Natural killer cell (primary cell): ENCODE data around the gene THSD8. TPM values are rescaled to one million over a fixed set of nuclear protein-coding genes. Genes with fewer than 3 reads are reported as not detected.

Experiments used
- ATAC-seq, 3 donors: fragments of 150-1000 bp in 2 of 3; fragments of 200-7000 bp in 1 of 3; cut with Tn5 transposase; 1 replicate in 1 of 3; 2 replicates in 2 of 3; pipeline ENCODE4 v1.10.0; 2021; ENCODE audit warnings: mild to moderate bottlenecking in 2 of 3, moderate library complexity in 2 of 3
- DNase-seq, 2 donors: peaks; one replicate each; pipeline versions ENCODE4 v3.0.0 to v3.0.0-alpha.2; 2013 to 2021; ENCODE audit warnings: mixed read lengths in 1 of 2
- H3K27ac ChIP-seq: one replicate; pipeline ENCODE4 v1.5.1; 2013; ENCODE audit warnings: mild to moderate bottlenecking, low read length
- H3K27me3 ChIP-seq: one replicate; pipeline ENCODE4 v1.6.1; 2013; ENCODE audit warnings: low read length; ENCODE audit not compliant: control insufficient read depth, insufficient read depth
- H3K36me3 ChIP-seq: one replicate; pipeline ENCODE4 v1.6.1; 2013; ENCODE audit warnings: low read length; ENCODE audit not compliant: control insufficient read depth, insufficient read depth
- H3K4me1 ChIP-seq: one replicate; pipeline ENCODE4 v1.6.1; 2013; ENCODE audit warnings: low read length; ENCODE audit not compliant: control insufficient read depth, insufficient read depth
- H3K4me3 ChIP-seq: one replicate; pipeline ENCODE4 v1.5.1; 2013; ENCODE audit warnings: low read length
- H3K9me3 ChIP-seq: one replicate; pipeline ENCODE4 v1.6.1; 2013; ENCODE audit warnings: low read length; ENCODE audit not compliant: control insufficient read depth, insufficient read depth
- H3K27ac Mint-ChIP-seq, 2 donors: one replicate each; pipeline ENCODE4 v1.8.0; 2022; ENCODE audit warnings: mild to moderate bottlenecking in 2 of 2, mixed read lengths in 2 of 2, moderate library complexity in 1 of 2
- H3K27me3 Mint-ChIP-seq, 2 donors: one replicate each; pipeline ENCODE4 v1.8.0; 2022; ENCODE audit warnings: low read depth in 2 of 2, mixed read lengths in 2 of 2
- H3K36me3 Mint-ChIP-seq: one replicate; pipeline ENCODE4 v1.8.0; 2022; ENCODE audit warnings: mixed read lengths
- H3K4me1 Mint-ChIP-seq, 2 donors: one replicate each; pipeline ENCODE4 v1.8.0; 2022; ENCODE audit warnings: mixed read lengths in 2 of 2
- H3K4me3 Mint-ChIP-seq: one replicate; pipeline ENCODE4 v1.8.0; 2022; ENCODE audit warnings: mild to moderate bottlenecking, moderate library complexity, mixed read lengths
- H3K9me3 Mint-ChIP-seq, 2 donors: one replicate each; pipeline ENCODE4 v1.8.0; 2022; ENCODE audit warnings: mixed read lengths in 2 of 2
- WGBS: methylation state at CpG from one replicate; pipeline ENCODE4 v1.1.7; 2013; ENCODE audit warnings: missing lambda C conversion rate; ENCODE audit not compliant: insufficient coverage; 5-methylcytosine and 5-hydroxymethylcytosine counted together
- intact Hi-C: fragments of 100-400 bp; cut with micrococcal nuclease; formaldehyde crosslinking; loops from one replicate; pipeline ENCODE4 v1.14.2; 2022
- total RNA-seq, 4 donors: library from RNA; stranded (reverse); fragments of 120-200 nt in 1 of 4; gene quantifications; one replicate each; pipeline versions ENCODE4 v1.2.3 to v1.2.4, GENCODE V29; 2013 to 2022
- TF ChIP-seq, protein P1 (sequence below): fragments of 200-600 bp; IDR thresholded peaks from one replicate; pipeline ENCODE4 v1.8.0; 2022; ENCODE audit warnings: antibody characterized with exemption

The THSD8 gene
- total RNA-seq, 3 donors from 2014 or later (not counting 1 experiment from before 2014, with no cell fraction given) = 1.7 to 2.8 (median 2.2) TPM

DNA sequence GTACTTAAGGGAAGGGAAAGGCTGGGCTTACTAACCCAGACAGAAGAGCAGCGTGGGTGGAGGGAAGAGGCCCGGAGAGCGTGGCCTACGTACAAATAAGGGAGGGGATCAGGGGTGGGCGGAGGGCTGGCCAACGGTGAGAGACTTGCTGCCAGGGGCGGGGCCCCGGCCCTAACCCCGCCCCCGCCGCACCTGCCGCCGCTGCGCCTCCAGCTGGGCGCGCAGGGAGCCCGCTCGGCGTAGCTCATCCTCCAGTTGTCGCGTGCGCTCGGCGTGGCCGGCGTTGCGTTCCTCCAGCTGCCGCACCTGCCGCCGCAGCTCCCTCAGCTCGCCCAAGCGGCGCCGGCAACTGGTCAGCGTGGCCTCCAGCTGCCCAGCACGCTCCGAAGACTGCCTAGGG is 32.2 kb upstream of the THSD8 start:
- no peak overlapping the region for H3K4me3 Mint-ChIP-seq
- H3K9me3 Mint-ChIP-seq = no peaks in the 10 kb centered on the region
- 73% methylated on average over 37 of the region's 37 CpGs for WGBS
- DNase-seq (peak in 1 of 2 donors; percentile 78), ATAC-seq (no peak)
- no peaks in the 10 kb centered on the region for H3K36me3 Mint-ChIP-seq
- TF ChIP-seq, protein P1, sequence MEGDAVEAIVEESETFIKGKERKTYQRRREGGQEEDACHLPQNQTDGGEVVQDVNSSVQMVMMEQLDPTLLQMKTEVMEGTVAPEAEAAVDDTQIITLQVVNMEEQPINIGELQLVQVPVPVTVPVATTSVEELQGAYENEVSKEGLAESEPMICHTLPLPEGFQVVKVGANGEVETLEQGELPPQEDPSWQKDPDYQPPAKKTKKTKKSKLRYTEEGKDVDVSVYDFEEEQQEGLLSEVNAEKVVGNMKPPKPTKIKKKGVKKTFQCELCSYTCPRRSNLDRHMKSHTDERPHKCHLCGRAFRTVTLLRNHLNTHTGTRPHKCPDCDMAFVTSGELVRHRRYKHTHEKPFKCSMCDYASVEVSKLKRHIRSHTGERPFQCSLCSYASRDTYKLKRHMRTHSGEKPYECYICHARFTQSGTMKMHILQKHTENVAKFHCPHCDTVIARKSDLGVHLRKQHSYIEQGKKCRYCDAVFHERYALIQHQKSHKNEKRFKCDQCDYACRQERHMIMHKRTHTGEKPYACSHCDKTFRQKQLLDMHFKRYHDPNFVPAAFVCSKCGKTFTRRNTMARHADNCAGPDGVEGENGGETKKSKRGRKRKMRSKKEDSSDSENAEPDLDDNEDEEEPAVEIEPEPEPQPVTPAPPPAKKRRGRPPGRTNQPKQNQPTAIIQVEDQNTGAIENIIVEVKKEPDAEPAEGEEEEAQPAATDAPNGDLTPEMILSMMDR = no peak
- Histone ChIP-seq H3K4me1 (peaks cover 7% of the 10 kb centered on the region), H3K9me3 (no peaks in the 10 kb centered on the region), H3K4me3 (no peak overlapping the region), H3K27ac (no peak overlapping the region), H3K27me3 (no peaks in the 10 kb centered on the region), H3K36me3 (no peaks in the 10 kb centered on the region)
- H3K27ac Mint-ChIP-seq = no peak overlapping the region
- peaks cover 0 to 9% of the 10 kb centered on the region in 2 donors for H3K4me1 Mint-ChIP-seq
- H3K27me3 Mint-ChIP-seq = no peaks in the 10 kb centered on the region
- intact Hi-C loops = no loop called here

DNA sequence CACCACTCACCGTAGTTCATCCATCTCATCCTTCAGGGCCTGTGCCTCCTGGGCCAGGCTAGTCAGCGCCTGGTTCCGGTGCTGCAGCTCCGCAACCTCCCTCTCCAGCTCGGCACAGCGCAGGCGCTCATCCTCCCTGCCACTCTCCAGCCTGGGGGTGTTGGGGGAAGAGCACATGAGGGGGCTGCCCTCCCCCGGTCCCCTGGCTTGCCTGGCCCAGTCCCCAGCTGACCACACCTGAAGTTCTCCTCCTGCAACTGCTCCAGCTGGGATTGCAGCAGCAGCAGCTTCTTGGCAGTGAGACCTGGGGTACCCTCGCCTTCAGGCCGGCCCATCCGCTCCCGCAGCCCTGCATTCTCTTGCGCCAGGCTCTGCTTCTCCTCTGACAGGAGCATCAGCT is 30.9 kb upstream of the THSD8 start:
- Mint-ChIP-seq H3K4me3 (no peak overlapping the region), H3K36me3 (no peaks in the 10 kb centered on the region), H3K27ac (no peak overlapping the region), H3K9me3 (no peaks in the 10 kb centered on the region), H3K27me3 (no peaks in the 10 kb centered on the region), H3K4me1 (peaks cover 0 to 10% of the 10 kb centered on the region in 2 donors)
- 98% methylated on average over 10 of the region's 13 CpGs for WGBS
- Histone ChIP-seq H3K27me3 (no peaks in the 10 kb centered on the region), H3K27ac (no peak overlapping the region), H3K4me1 (peaks cover 11% of the 10 kb centered on the region), H3K36me3 (no peaks in the 10 kb centered on the region), H3K9me3 (no peaks in the 10 kb centered on the region), H3K4me3 (no peak overlapping the region)
- intact Hi-C loops = no loop called here
- DNase-seq = no peak
- ATAC-seq = no peak
- TF ChIP-seq, protein P1 = no peak

DNA sequence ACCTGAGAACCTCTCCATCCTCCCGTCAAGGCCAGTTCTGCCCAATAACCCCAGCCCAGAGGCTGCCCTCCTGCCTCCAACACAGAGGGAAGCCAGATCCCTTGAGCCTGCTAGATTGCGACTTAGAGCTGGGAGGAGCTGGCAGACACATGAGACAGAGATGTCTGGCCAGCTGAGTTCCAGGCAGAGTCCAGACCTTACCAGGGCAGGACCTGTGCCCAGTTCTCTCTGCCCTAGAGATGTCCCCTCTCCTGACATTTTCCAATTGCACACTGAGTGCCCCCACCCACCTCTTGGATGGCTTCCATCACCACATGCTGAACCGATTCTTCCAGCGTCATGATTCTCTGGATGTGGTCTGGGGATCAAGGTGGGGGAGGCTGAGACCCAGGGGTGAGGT is 29.5 kb upstream of the THSD8 start:
- Histone ChIP-seq H3K9me3 (no peaks in the 10 kb centered on the region), H3K4me1 (peaks cover 16% of the 10 kb centered on the region), H3K4me3 (no peak overlapping the region), H3K27me3 (no peaks in the 10 kb centered on the region), H3K27ac (no peak overlapping the region), H3K36me3 (no peaks in the 10 kb centered on the region)
- Mint-ChIP-seq H3K4me3 (no peak overlapping the region), H3K9me3 (no peaks in the 10 kb centered on the region), H3K4me1 (peaks cover under 1 to 8% of the 10 kb centered on the region in 2 donors), H3K27me3 (no peaks in the 10 kb centered on the region), H3K27ac (no peak overlapping the region), H3K36me3 (no peaks in the 10 kb centered on the region)
- ATAC-seq = no peak
- no peak for DNase-seq
- 86% methylated on average over 4 of the region's 4 CpGs for WGBS
- TF ChIP-seq, protein P1 = no peak
- intact Hi-C loops = no loop called here

DNA sequence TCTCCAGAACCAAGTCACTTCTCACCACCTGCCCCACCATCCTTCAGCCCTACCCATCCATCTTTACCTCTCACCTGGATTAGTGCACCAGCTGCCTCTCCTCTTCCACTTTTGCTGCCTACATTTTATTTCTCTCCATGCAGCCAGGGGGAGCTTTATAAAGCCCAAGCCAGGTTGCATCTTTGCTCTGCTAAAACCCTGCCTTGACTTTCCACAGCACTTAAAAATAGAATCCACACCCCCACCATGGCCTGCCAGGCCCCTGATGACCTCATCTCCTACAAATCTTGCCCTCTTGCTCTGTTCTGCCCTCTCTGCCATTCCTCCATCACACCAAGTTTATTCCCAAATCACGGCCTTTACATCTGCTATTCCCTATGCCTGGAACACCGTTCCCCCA is 28.3 kb upstream of the THSD8 start:
- intact Hi-C loops = no loop called here
- H3K27me3 ChIP-seq = no peaks in the 10 kb centered on the region
- no peaks in the 10 kb centered on the region for H3K9me3 Mint-ChIP-seq
- peaks cover 10 to 18% of the 10 kb centered on the region in 2 donors for H3K4me1 Mint-ChIP-seq
- H3K4me1 ChIP-seq = peaks cover 28% of the 10 kb centered on the region
- WGBS = 96% methylated on average over 2 of the region's 2 CpGs
- ATAC-seq = no peak
- H3K27ac Mint-ChIP-seq = no peak overlapping the region
- H3K9me3 ChIP-seq = no peaks in the 10 kb centered on the region
- H3K36me3 Mint-ChIP-seq = no peaks in the 10 kb centered on the region
- peak overlapping the region; percentile 54 for H3K4me3 Mint-ChIP-seq
- no peaks in the 10 kb centered on the region for H3K27me3 Mint-ChIP-seq
- peak in 1 of 2 donors; percentile 38 for DNase-seq
- H3K27ac ChIP-seq = no peak overlapping the region
- H3K36me3 ChIP-seq = no peaks in the 10 kb centered on the region
- H3K4me3 ChIP-seq = no peak overlapping the region
- TF ChIP-seq, protein P1 = no peak
